K562 treated with DMSO at 1 percent for 4 hours (cell line): ENCODE results near the gene RELL2. TPM values are rescaled to one million over a fixed set of nuclear protein-coding genes. Genes with fewer than 3 reads are reported as not detected.

Source experiments
- total RNA-seq: library from RNA; unstranded; fragments of 300-600 nt; gene quantifications from 2 replicates; pipeline ENCODE4 v1.2.3, GENCODE V29; 2022; ENCODE audit not compliant: insufficient read depth

The RELL2 gene, protein sequence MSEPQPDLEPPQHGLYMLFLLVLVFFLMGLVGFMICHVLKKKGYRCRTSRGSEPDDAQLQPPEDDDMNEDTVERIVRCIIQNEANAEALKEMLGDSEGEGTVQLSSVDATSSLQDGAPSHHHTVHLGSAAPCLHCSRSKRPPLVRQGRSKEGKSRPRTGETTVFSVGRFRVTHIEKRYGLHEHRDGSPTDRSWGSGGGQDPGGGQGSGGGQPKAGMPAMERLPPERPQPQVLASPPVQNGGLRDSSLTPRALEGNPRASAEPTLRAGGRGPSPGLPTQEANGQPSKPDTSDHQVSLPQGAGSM
- total RNA-seq: 10.2 and 10.3 TPM in 2 replicates

GRCh38 chr5:141636413-141637122, at the start of gene RELL2, which contains the start of gene HDAC3:
RELL2 (plus strand) TSS chr5:141636997; CDS start chr5:141638226, 1,229 bp downstream.
HDAC3 (minus strand) TSS chr5:141636849; CDS start chr5:141636790, 59 bp downstream.

DNA sequence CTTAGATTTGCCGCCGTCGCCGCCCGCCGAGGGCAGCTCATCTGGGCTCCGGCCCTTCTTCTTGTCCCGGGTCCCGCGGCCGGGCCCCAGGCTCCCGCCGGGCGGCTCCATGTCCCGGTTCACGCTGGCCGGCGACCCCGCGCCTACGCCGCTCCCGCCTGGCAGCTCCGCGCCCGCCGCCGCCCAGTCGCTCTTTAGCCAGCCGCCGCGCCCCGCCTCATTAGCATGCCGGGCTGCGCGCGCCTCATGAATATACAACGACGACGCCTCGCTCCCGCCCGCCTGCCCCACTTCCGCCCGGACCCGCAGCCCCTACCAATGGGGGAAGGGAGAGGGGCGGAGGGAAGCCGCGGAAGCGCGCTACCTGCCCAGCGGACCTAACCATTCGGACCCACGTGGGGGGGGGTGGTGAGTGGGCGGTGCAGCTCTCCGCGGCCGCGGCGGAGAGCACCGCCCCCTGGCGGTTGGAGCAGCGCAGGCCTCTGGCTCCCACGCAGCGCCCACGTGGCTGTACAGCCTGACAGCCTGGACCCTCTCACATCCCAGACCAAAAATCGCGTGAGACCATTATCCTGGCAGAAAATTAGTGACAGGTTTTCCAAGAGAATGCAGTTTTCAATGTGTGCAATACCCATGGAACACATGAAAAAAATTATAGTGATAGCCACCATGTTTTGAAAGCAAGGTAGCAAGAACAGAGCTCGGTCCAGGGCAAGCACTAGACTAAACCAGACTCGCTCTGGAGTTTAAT, 17.8 kb upstream of the RELL2 start, which contains the start of gene DIAPH1:
TSS of gene DIAPH1 (minus strand) at position 197 of the 751 bp plus-strand sequence. CDS start at position 111, 86 bp downstream.

GRCh38 chr5:141650851-141651727, 14.3 kb downstream of the RELL2 start, which contains the start of gene FCHSD1:
FCHSD1 (minus strand) TSS chr5:141651418; CDS start chr5:141651368, 50 bp downstream.

DNA sequence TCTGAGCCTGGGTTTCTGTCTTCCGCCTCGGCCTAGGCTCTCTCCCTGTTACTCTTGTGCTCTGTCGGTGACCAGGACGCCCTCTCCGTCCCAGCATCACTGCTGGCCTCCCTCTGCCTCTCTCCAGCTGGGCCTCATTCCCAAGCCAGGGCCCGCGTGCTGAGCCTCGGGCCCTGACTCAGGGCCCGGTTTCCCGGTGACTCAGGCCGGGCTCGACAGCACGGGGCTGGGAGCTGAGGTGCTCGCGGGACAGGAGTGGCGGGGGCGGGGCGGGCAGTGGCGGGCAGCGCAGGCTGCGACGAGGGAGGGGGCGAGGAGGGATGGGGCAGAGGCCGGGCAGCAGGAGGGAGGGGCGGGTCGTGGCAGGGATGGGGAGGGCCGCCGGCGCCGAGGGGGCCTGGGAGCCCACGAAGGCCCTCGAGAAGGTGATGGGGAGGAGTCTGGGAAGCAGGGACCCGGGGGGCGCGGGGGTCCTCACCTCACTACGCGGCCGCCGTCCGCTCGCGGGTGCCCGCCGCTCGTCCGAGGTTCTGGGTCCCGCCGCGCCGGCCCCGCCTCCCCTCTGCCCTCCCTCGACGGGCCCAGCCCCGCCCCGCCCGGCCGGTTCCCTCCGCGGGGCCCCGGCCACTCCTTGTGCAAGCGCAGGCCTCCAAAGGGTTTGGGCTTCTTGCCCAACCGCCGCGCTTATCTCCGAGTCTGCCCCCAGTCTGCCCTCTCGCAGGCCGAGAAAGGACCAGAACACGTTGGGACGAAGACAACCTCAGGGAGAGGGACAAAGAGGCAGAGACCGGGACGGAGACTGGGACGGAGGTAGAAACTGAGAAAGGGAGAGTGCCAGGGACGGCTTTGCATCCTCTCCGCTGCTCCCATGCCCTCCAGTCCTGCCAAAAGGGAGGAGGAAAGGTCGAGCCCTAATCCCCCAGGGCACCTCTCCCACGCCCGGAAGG, 45.2 kb downstream of the RELL2 start, which contains the start of gene ARAP3:
TSS of gene ARAP3 (minus strand) at position 536 of the 947 bp plus-strand sequence. CDS start 1,744 bp downstream, outside the sequence.

Other genes with a start within 250 kb of the RELL2 start
- gene PCDHGB4, start 249.3 kb upstream of the RELL2 start, total RNA-seq: 0.21 TPM in 1 of 2 replicates, not detected in the other
- gene PCDHGA8, start 244.4 kb upstream of the RELL2 start, total RNA-seq: 0.24 TPM in 1 of 2 replicates, not detected in the other
- not detected in 2 replicates for gene PCDHGB5, start 239.1 kb upstream of the RELL2 start, total RNA-seq
- gene PCDHGA9, start 234.2 kb upstream of the RELL2 start, total RNA-seq: not detected in 2 replicates
- gene PCDHGB6, start 229.0 kb upstream of the RELL2 start, total RNA-seq: not detected in 2 replicates
- gene PCDHGA10, start 224.0 kb upstream of the RELL2 start, total RNA-seq: not detected in 2 replicates
- gene PCDHGB7, start 219.3 kb upstream of the RELL2 start, total RNA-seq: not detected in 2 replicates
- not detected in 2 replicates for gene PCDHGA11, start 215.9 kb upstream of the RELL2 start, total RNA-seq
- not detected in 2 replicates for gene PCDHGA12, start 206.5 kb upstream of the RELL2 start, total RNA-seq
- not detected in 2 replicates for gene PCDHGC3, start 161.0 kb upstream of the RELL2 start, total RNA-seq
- not detected in 2 replicates for gene PCDHGC4, start 152.0 kb upstream of the RELL2 start, total RNA-seq
- not detected in 2 replicates for gene PCDHGC5, start 147.9 kb upstream of the RELL2 start, total RNA-seq
- gene DIAPH1, start 18.0 kb upstream of the RELL2 start, total RNA-seq: 152 and 168 TPM in 2 replicates
- gene HDAC3, start 148 bp upstream of the RELL2 start, total RNA-seq: 85.2 and 117 TPM in 2 replicates
- gene FCHSD1, start 14.4 kb downstream of the RELL2 start, total RNA-seq: 11.2 and 13.6 TPM in 2 replicates
- gene ARAP3, start 45.2 kb downstream of the RELL2 start, total RNA-seq: 20.1 and 26.7 TPM in 2 replicates
- gene PCDH1, start 241.4 kb downstream of the RELL2 start, total RNA-seq: 0.45 and 0.82 TPM in 2 replicates